ENCODE measurements around the gene VPS8. TPM values are rescaled to one million over a fixed set of nuclear protein-coding genes. Genes with fewer than 3 reads are reported as not detected.

The VPS8 gene
- total and polyA plus RNA-seq, 2 of the 13 experiments (the other 11 are each of a cell fraction or from before 2014, with no cell fraction given) = 14.2 to 35.1 TPM

DNA sequence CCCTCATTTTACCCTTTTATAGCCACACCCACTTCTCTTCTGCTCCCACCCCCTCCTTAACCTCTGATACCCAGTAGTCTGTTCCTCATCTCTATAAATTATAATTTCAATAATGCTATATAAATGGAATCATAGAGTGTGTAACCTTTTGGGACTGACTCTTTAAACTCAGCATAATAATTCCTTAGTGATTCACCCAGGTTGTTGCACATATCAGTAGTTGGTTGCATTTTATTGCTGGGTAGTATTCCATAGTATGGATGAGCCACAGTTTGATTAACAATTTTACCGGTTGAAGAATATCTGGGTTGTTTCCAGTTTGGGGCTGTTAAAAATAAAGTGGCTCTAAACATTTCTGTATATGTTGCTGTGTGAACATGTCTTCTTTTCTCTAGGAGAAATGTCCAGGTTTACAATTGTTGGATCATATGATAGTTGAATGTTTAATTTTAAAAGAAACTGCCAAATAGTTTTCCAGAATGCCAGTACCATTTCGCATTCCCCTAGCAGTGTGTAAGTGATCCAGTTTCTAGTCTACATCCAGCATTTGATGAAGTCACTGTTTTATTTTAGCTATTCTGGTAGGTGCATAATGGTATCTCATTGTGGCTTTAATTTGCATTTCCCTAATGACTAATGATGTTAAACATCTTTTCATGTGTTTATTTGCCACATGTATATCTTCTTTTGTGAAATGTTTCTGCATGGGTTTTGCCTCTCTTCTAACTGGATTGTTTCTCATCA, 68.5 kb downstream of the VPS8 start:
- DNase-seq (ENCODE audit: low spot score) = no peak
- no peaks in the 10 kb centered on the region for H3K79me2 ChIP-seq (ENCODE audit: insufficient read depth, low read length)
- H3K4me1 ChIP-seq (ENCODE audit: insufficient read depth, low read length) = no peaks in the 10 kb centered on the region
- H3K4me3 ChIP-seq (replicated peaks in 1 of 3; ENCODE audit: insufficient read depth in 1 of 3, low read depth in 2 of 3, low read length in 3 of 3) = no peak overlapping the region
- no peaks in the 10 kb centered on the region for H4K20me1 ChIP-seq (ENCODE audit: insufficient read depth, low read length)
- H3K27me3 ChIP-seq (ENCODE audit: control insufficient read depth in 1 of 2, insufficient read depth in 2 of 2, low read length in 2 of 2) = no peaks in the 10 kb centered on the region
- no peaks in the 10 kb centered on the region for H3K9me3 ChIP-seq (ENCODE audit: low read length)
- ATAC-seq = no peak
- ChIA-PET POLR2A (no interaction called here), CTCF (ENCODE audit: low intra/inter-chr PET ratio, low total read pairs) (no interaction called here)
- no peak for FAIRE-seq
- no peak for TF ChIP-seq GLMP (CRISPR knock-in tag; IDR thresholded peaks at IDR 0.05; ENCODE audit: borderline replicate concordance)
- TF ChIP-seq MAZ (IDR thresholded peaks at IDR 0.05; ENCODE audit: borderline replicate concordance, low read depth, low read length) = no peak
- TF ChIP-seq MAZ (CRISPR knock-in tag; IDR thresholded peaks at IDR 0.05; ENCODE audit: low read depth) = no peak
- TF ChIP-seq ZNF530 (CRISPR knock-in tag; IDR thresholded peaks at IDR 0.05; ENCODE audit: low read depth) = no peak
- TF ChIP-seq ZNF570 (CRISPR knock-in tag; IDR thresholded peaks at IDR 0.05; ENCODE audit: borderline replicate concordance) = no peak
- TF ChIP-seq NPAS2 (CRISPR knock-in tag; IDR thresholded peaks at IDR 0.05; ENCODE audit: borderline replicate concordance) = no peak
- TF ChIP-seq TAF15 (IDR thresholded peaks at IDR 0.05; ENCODE audit: low read depth, low read length, poor library complexity, severe bottlenecking) = no peak
- TF ChIP-seq, protein P1, sequence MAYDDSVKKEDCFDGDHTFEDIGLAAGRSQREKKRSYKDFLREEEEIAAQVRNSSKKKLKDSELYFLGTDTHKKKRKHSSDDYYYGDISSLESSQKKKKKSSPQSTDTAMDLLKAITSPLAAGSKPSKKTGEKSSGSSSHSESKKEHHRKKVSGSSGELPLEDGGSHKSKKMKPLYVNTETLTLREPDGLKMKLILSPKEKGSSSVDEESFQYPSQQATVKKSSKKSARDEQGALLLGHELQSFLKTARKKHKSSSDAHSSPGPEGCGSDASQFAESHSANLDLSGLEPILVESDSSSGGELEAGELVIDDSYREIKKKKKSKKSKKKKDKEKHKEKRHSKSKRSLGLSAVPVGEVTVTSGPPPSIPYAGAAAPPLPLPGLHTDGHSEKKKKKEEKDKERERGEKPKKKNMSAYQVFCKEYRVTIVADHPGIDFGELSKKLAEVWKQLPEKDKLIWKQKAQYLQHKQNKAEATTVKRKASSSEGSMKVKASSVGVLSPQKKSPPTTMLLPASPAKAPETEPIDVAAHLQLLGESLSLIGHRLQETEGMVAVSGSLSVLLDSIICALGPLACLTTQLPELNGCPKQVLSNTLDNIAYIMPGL (CRISPR knock-in tag; IDR thresholded peaks at IDR 0.05; ENCODE audit: borderline replicate concordance in 1 of 2, low read depth in 1 of 2) = no peak
- TF ChIP-seq HOXA3 (CRISPR knock-in tag; IDR thresholded peaks at IDR 0.05) = no peak
- no peak for TF ChIP-seq KLF11 (CRISPR knock-in tag; IDR thresholded peaks at IDR 0.05)
- TF ChIP-seq ATM (IDR thresholded peaks at IDR 0.05; ENCODE audit: borderline replicate concordance) = no peak
- no peak for TF ChIP-seq CEBPB (IDR thresholded peaks at IDR 0.05; ENCODE audit: borderline replicate concordance, low read depth, low read length)
- TF ChIP-seq ZNF441 (CRISPR knock-in tag; IDR thresholded peaks at IDR 0.05; ENCODE audit: borderline replicate concordance) = no peak
- TF ChIP-seq ZNF564 (CRISPR knock-in tag; IDR thresholded peaks at IDR 0.05) = no peak
- intact Hi-C loops (cut with micrococcal nuclease; ENCODE audit: unreplicated experiment) = no loop called here
- H3K36me3 ChIP-seq (replicated peaks in 1 of 2; ENCODE audit: control insufficient read depth in 1 of 2, insufficient read depth in 2 of 2, low read length in 2 of 2) = peaks cover 3 to 21% of the 10 kb centered on the region in 2 experiments; a peak in 2 of 5 replicates
- no peak overlapping the region for H3K4me2 ChIP-seq (ENCODE audit: low read depth, low read length)
- in situ Hi-C loops (cut with HindIII; ENCODE audit: extremely low pct_ligation_motif_present, low pct_unique_long_range_greater_than_20kb) = no loop called here
- no peak overlapping the region for H3K27ac ChIP-seq (ENCODE audit: extremely low read length, insufficient read depth, low read length)
- no peak overlapping the region for H2AFZ ChIP-seq (ENCODE audit: low read length)
- 100% methylated on average over 2 of the region's 2 CpGs for WGBS (ENCODE audit: low lambda C conversion rate)
- no TSS peak for BruUV-seq (replicated peaks)
- H3K9ac ChIP-seq (ENCODE audit: insufficient read depth, low read depth, low read length) = no peak overlapping the region

All from HepG2 (cell line).